Keratinocyte (primary cell): ENCODE measurements around the gene KIF5B. TPM values are rescaled to one million over a fixed set of nuclear protein-coding genes. Genes with fewer than 3 reads are reported as not detected.
"Not testable (repeated sequence)": the region's sequence is repeated elsewhere in the genome, so short reads cannot be mapped to it uniquely, and the experiment has no call there.

Experiments
- DNase-seq: peaks from one replicate; pipeline ENCODE4 v3.0.0-alpha.2; 2011; ENCODE audit warnings: low read depth, missing footprints, low spot score
- FAIRE-seq: peaks from 2 replicates; lab custom pipeline; 2011; peaks lifted over from hg19 to GRCh38; lab: Jason Lieb, UNC
- H2AFZ ChIP-seq: 2 replicates; pipeline ENCODE4 v1.6.0; 2012; ENCODE audit warnings: low read length, control low read depth, inconsistent platforms; ENCODE audit not compliant: control insufficient read depth
- H3K27ac ChIP-seq: 2 replicates; pipeline ENCODE4 v1.5.1; 2011; ENCODE audit warnings: low read length; ENCODE audit not compliant: control insufficient read depth, insufficient read depth
- H3K27me3 ChIP-seq: 3 replicates; pipeline ENCODE4 v1.6.0; 2011; ENCODE audit warnings: low read length; ENCODE audit not compliant: control insufficient read depth, insufficient read depth; ENCODE audit errors: extremely low read depth
- H3K36me3 ChIP-seq, 2 experiments: 2 replicates in 1 of 2; 3 replicates in 1 of 2; pipeline ENCODE4 v1.5.1; 2011; ENCODE audit warnings: low read length in 2 of 2, mild to moderate bottlenecking in 1 of 2; ENCODE audit not compliant: control insufficient read depth in 2 of 2, insufficient read depth in 2 of 2; ENCODE audit errors: extremely low read depth in 1 of 2
- H3K4me1 ChIP-seq: 3 replicates; pipeline ENCODE4 v1.5.1; 2011; ENCODE audit warnings: low read length; ENCODE audit not compliant: control insufficient read depth, insufficient read depth; ENCODE audit errors: extremely low read depth
- H3K4me2 ChIP-seq: 3 replicates; pipeline ENCODE4 v1.6.0; 2011; ENCODE audit warnings: low read depth, low read length; ENCODE audit not compliant: control insufficient read depth, insufficient read depth; ENCODE audit errors: extremely low read depth
- H3K4me3 ChIP-seq, 3 experiments: fragments of 200-600 bp in 1 of 3; sonication (generic) in 1 of 3; 2 replicates in 2 of 3; 3 replicates in 1 of 3; pipeline ENCODE4 v1.5.1; 2011 to 2016; ENCODE audit warnings: low read length in 3 of 3, mild to moderate bottlenecking in 3 of 3, control low read depth in 2 of 3, inconsistent platforms in 1 of 3, low read depth in 1 of 3, mixed read lengths in 1 of 3, mixed run types in 1 of 3, moderate library complexity in 1 of 3; ENCODE audit not compliant: control insufficient read depth in 2 of 3, insufficient read depth in 2 of 3; ENCODE audit errors: extremely low read depth in 1 of 3
- H3K79me2 ChIP-seq: 2 replicates; pipeline ENCODE4 v1.6.0; 2012; ENCODE audit warnings: low read length; ENCODE audit not compliant: control insufficient read depth, insufficient read depth
- H3K9ac ChIP-seq: 3 replicates; pipeline ENCODE4 v1.6.0; 2011; ENCODE audit warnings: low read length; ENCODE audit not compliant: control insufficient read depth, insufficient read depth; ENCODE audit errors: extremely low read depth
- H3K9me1 ChIP-seq: 3 replicates; pipeline ENCODE4 v1.6.0; 2011; ENCODE audit warnings: low read length; ENCODE audit not compliant: control insufficient read depth, insufficient read depth; ENCODE audit errors: extremely low read depth
- H3K9me3 ChIP-seq: 2 replicates; pipeline ENCODE4 v1.5.1; 2012; ENCODE audit warnings: low read depth, low read length; ENCODE audit not compliant: control insufficient read depth
- H4K20me1 ChIP-seq: 3 replicates; pipeline ENCODE4 v1.6.0; 2011; ENCODE audit warnings: low read length; ENCODE audit not compliant: control insufficient read depth, insufficient read depth; ENCODE audit errors: extremely low read depth
- CTCF ChIP-seq, 3 experiments: IDR thresholded peaks in 1 of 3; conservative IDR thresholded peaks in 1 of 3; optimal IDR thresholded peaks in 1 of 3; 2 replicates in 2 of 3; 3 replicates in 1 of 3; pipeline versions ENCODE3 to v1.5.1; 2011; ENCODE audit warnings: low read length in 3 of 3, mild to moderate bottlenecking in 3 of 3, moderate library complexity in 2 of 3, control low read depth in 1 of 3, inconsistent platforms in 1 of 3; ENCODE audit not compliant: insufficient read depth in 2 of 3; ENCODE audit errors: extremely low read depth in 1 of 3
- EZH2 ChIP-seq: IDR thresholded peaks from one replicate; pipeline ENCODE4 v1.6.1; 2012; ENCODE audit warnings: inconsistent platforms, mild to moderate bottlenecking, low read length, moderate library complexity
- dilution Hi-C: fragments of 300-500 bp; cut with MboI; formaldehyde crosslinking; loops from one replicate; pipeline ENCODE4 v1.7.0; 2020; ENCODE audit warnings: low sequenced_read_pairs; ENCODE audit not compliant: extremely low pct_ligation_motif_present
- polyA plus RNA-seq, 5 experiments: library from polyadenylated mRNA; depleted of rRNA in 3 of 5; stranded (reverse) in 3 of 5; stranded (forward) in 1 of 5; unstranded in 1 of 5; fragments of >200 nt; gene quantifications; 1 replicate in 1 of 5; 2 replicates in 3 of 5; 3 replicates in 1 of 5; pipeline versions ENCODE4 v1.2.1 to v1.2.3, GENCODE V29; 2011 to 2012; ENCODE audit warnings: missing spikeins in 2 of 5, low read depth in 1 of 5, low replicate concordance in 1 of 5

The KIF5B gene
- polyA plus RNA-seq, 1 donor (not counting 4 experiments of a cell fraction or from before 2014, with no cell fraction given) = 82.1 TPM

- H3K4me2 ChIP-seq = no peak overlapping the region
- H3K4me1 ChIP-seq = peaks cover 8% of the 10 kb centered on the region
- H4K20me1 ChIP-seq = no peaks in the 10 kb centered on the region
- H3K27me3 ChIP-seq = no peaks in the 10 kb centered on the region
- H2AFZ ChIP-seq = no peak overlapping the region
- no peaks in the 10 kb centered on the region for H3K79me2 ChIP-seq
- FAIRE-seq (no peak), DNase-seq (no peak)
- no peak overlapping the region for H3K9ac ChIP-seq
- no peak for TF ChIP-seq CTCF (optimal IDR thresholded peaks at IDR 0.05 in 1 of 3, IDR thresholded peaks at IDR 0.05 in 1 of 3, conservative IDR thresholded peaks at IDR 0.05 in 1 of 3; ENCODE audit: extremely low read depth in 1 of 3, insufficient read depth in 2 of 3, low read length in 3 of 3)
- H3K9me3 ChIP-seq = no peaks in the 10 kb centered on the region
- H3K36me3 ChIP-seq = no peaks in the 10 kb centered on the region
- no peak overlapping the region for H3K4me3 ChIP-seq
- dilution Hi-C loops = no loop called here
- no peaks in the 10 kb centered on the region for H3K9me1 ChIP-seq
- no peak overlapping the region for H3K27ac ChIP-seq
Observed at GRCh38 chr10:31980471-31980870, 75.8 kb downstream of the KIF5B start.

GRCh38 chr10:31979071-31979470 is 77.2 kb downstream of the KIF5B start:
- H3K9ac ChIP-seq, H2AFZ ChIP-seq, FAIRE-seq, H3K79me2 ChIP-seq, H3K27ac ChIP-seq, dilution Hi-C loops, H3K4me2 ChIP-seq, H3K9me3 ChIP-seq, H3K9me1 ChIP-seq, H3K36me3 ChIP-seq, DNase-seq, H3K4me1 ChIP-seq, H3K27me3 ChIP-seq, H4K20me1 ChIP-seq, H3K4me3 ChIP-seq: not testable (repeated sequence)

- no peak overlapping the region for H2AFZ ChIP-seq
- H3K9ac ChIP-seq = no peak overlapping the region
- no peaks in the 10 kb centered on the region for H4K20me1 ChIP-seq
- H3K27me3 ChIP-seq = no peaks in the 10 kb centered on the region
- H3K9me3 ChIP-seq = no peaks in the 10 kb centered on the region
- no peaks in the 10 kb centered on the region for H3K79me2 ChIP-seq
- TF ChIP-seq EZH2 = no peak
- TF ChIP-seq CTCF (optimal IDR thresholded peaks at IDR 0.05 in 1 of 3, IDR thresholded peaks at IDR 0.05 in 1 of 3, conservative IDR thresholded peaks at IDR 0.05 in 1 of 3; ENCODE audit: extremely low read depth in 1 of 3, insufficient read depth in 2 of 3, low read length in 3 of 3) = no peak
- H3K4me3 ChIP-seq = no peak overlapping the region
- FAIRE-seq (no peak), DNase-seq (no peak)
- H3K27ac ChIP-seq = peak overlapping the region; percentile 54
- H3K9me1 ChIP-seq = no peaks in the 10 kb centered on the region
- dilution Hi-C loops = no loop called here
- no peaks in the 10 kb centered on the region for H3K36me3 ChIP-seq
- H3K4me2 ChIP-seq = no peak overlapping the region
- H3K4me1 ChIP-seq = peaks cover 8% of the 10 kb centered on the region
Observed at GRCh38 chr10:31978156-31978483, 78.1 kb downstream of the KIF5B start.
